Activated naive CD8-positive, alpha-beta T cell treated with anti-CD3 and anti-CD28 coated beads, Interleukin-2, amount 50 U/mL, for 24 hours (primary cell): ENCODE data around the gene NOTCH4.

ENCODE experiments used
- ATAC-seq: fragments of 150-1000 bp; cut with Tn5 transposase; one replicate; pipeline ENCODE4 v1.10.0; 2021
- DNase-seq: peaks from one replicate; pipeline ENCODE4 v3.0.0; 2021
- H3K27ac Mint-ChIP-seq: one replicate; pipeline ENCODE4 v1.8.0; 2021; ENCODE audit warnings: mild to moderate bottlenecking, mixed read lengths
- H3K27me3 Mint-ChIP-seq: one replicate; pipeline ENCODE4 v1.8.0; 2021; ENCODE audit warnings: mixed read lengths
- H3K36me3 Mint-ChIP-seq: one replicate; pipeline ENCODE4 v1.8.0; 2021; ENCODE audit warnings: low read depth, mixed read lengths
- H3K4me1 Mint-ChIP-seq: one replicate; pipeline ENCODE4 v1.8.0; 2021; ENCODE audit warnings: mixed read lengths
- H3K4me3 Mint-ChIP-seq: one replicate; pipeline ENCODE4 v1.8.0; 2021; ENCODE audit warnings: mild to moderate bottlenecking, moderate library complexity, mixed read lengths
- H3K9me3 Mint-ChIP-seq: one replicate; pipeline ENCODE4 v1.8.0; 2021; ENCODE audit warnings: mixed read lengths

NOTCH4 gene

DNA sequence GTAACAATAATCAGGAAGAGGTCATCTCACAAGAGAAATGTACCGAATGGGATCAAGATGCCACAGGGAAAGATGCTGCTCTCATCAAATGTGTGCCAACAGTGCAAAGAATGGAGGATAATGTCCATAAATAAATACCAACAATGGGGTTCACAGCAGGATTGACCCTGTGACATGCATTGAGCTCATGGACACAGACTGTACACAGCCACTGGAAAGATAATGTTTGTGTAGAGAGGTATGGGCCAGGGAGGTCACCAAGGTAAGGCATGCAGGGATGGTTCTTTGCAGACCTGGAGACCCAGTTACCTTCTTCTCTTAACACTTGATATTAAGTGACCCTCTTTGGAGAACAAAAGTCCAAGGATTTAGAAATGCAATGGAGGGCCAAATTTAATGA is 49.5 kb downstream of the NOTCH4 start:
- Mint-ChIP-seq H3K9me3 (no peaks in the 10 kb centered on the region), H3K36me3 (peaks cover 18% of the 10 kb centered on the region), H3K4me3 (peak overlapping the region; percentile 96), H3K4me1 (peaks cover 61% of the 10 kb centered on the region), H3K27ac (peak overlapping the region; percentile 3), H3K27me3 (no peaks in the 10 kb centered on the region)
- DNase-seq (no peak), ATAC-seq (no peak)

DNA sequence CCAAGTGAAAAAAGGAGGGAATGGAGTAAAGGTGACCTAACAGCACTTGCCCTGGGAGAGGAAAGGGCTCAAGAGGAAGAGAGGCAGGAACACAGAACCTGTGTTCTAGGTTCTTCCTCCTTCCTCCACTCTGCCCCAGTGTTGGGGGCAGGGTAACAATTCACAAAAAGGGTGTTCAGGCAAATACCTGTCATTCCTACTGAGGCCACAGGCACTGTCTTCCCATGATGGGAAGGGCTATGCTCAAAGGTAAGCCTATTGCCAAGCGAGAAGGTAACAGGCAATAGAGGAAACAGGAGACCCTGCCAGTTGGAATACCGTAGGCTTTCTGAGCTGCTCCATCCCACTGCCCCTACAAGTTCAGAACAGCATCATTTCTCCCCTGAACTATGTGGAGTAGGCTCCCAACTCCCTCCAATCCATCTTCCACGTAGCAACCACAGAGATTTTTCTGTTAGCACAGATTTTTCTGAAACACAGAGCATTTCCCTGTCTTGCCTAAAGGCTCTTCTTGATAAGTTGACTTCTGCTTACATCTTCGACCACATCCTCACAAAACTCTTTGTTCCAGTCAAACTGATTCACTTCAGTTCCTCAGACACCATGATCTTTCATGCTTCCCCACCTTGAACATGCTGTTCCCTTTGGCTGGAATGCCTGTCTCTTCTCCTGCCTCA is 50.7 kb downstream of the NOTCH4 start:
- H3K9me3 Mint-ChIP-seq = no peaks in the 10 kb centered on the region
- ATAC-seq (no peak), DNase-seq (no peak)
- H3K4me3 Mint-ChIP-seq = no peak overlapping the region
- peak overlapping the region; percentile 3 for H3K27ac Mint-ChIP-seq
- no peaks in the 10 kb centered on the region for H3K27me3 Mint-ChIP-seq
- H3K4me1 Mint-ChIP-seq = peaks cover 50% of the 10 kb centered on the region
- peaks cover 15% of the 10 kb centered on the region for H3K36me3 Mint-ChIP-seq

DNA sequence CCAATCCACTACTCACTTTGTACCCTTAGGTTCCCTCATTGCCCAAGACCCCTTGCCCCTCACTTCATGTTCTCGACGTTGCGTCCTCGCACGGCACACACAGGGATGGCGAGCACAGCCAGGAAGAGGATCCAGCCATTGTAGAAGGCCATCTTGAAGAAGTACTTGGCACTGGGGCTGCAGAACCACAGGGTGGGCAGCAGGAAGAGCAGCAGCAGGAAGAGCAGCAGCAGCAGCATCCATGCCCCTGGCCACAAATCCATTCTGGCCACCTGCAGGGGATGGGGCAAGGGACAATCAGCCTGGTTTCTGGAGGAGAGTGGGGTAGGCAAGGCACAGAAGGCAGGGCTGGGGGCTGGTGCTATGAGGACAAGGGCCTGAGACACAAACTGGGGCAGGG is 52.6 kb downstream of the NOTCH4 start:
- Mint-ChIP-seq H3K36me3 (peaks cover 15% of the 10 kb centered on the region), H3K4me1 (peaks cover 31% of the 10 kb centered on the region), H3K9me3 (no peaks in the 10 kb centered on the region), H3K27ac (no peak overlapping the region), H3K4me3 (no peak overlapping the region), H3K27me3 (no peaks in the 10 kb centered on the region)
- ATAC-seq (no peak), DNase-seq (no peak)

DNA sequence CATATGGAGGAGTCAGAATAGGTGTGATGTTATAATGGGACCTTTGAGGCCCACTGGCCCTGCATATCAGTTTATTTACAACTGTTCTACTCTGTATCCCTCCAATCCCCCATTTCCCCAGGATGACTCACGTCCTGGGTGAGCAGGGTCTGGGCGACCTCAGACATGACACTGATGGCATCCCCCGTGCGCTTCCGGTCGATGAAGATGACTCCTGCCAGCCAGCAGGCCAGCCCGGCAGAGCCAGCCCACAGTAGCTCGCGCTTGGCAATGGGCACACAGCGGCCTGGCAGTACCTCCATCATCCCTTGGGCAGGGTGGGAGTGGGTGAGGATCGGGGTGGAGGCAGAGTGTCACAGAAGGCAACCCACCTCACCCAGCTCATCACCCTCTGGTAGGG is 53.6 kb downstream of the NOTCH4 start:
- DNase-seq (no peak), ATAC-seq (no peak)
- Mint-ChIP-seq H3K27me3 (no peaks in the 10 kb centered on the region), H3K4me1 (peaks cover 28% of the 10 kb centered on the region), H3K9me3 (no peaks in the 10 kb centered on the region), H3K36me3 (peaks cover 15% of the 10 kb centered on the region), H3K4me3 (no peak overlapping the region), H3K27ac (peak overlapping the region; percentile 20)

DNA sequence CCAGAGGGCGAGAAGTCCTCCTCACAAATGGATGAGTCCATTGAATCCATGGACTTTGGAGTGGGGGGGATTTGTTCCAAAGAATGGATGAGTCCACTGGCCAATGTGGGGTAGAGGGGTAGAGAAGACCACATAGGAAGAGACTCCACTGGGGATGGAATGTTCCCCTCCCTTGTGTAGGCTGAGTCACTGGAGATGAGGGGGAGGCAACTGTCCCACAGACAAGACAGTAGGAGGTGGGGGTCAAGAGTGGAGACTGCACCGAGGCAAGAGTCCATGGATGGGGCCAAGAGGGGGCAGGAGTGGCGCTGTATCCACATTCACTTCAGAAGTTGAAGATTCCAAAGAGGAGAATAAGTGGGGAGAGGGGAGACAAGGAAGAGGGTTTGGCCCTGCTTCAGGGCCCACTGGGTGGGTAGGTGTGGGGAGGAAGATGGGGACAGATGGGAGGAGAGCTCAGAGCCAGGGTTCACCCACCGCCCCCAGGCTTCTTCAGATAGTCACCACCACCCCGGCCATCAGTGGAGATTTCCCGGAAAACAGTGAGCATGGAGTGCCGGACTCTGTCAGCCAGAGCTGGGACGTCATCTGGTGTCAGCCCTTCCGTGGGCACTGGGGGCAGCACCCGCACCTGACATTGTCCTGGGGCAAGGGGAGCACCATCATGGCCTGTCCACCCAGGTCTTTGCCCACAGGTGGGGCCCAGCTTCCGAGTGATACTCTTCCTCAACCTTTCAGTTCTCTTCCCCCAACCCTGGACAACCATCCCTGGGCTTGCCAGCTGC is 54.9 kb downstream of the NOTCH4 start:
- Mint-ChIP-seq H3K4me1 (peaks cover 15% of the 10 kb centered on the region), H3K36me3 (peaks cover 18% of the 10 kb centered on the region), H3K4me3 (no peak overlapping the region), H3K27me3 (no peaks in the 10 kb centered on the region), H3K27ac (no peak overlapping the region), H3K9me3 (no peaks in the 10 kb centered on the region)
- ATAC-seq = no peak
- no peak for DNase-seq

DNA sequence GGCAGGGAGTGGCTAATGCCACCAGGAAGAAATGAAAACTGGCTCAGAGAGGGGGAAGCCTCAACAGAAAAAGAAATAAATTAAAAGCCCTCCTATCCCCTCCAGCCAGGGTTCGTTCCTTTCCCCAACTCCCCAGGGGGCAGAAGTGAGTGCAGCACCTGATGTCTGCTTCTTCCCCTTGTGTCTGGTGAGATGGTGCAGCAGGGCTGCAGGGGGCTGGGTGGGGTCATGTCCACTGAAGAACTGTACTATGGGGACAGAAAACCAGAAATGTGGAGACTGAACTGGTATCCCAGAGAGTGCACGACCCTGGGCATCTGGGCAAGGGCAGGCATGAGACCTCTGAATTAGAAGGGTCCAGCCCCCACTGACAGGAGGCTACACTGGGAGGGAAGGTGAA is 55.5 kb downstream of the NOTCH4 start:
- Mint-ChIP-seq H3K9me3 (no peaks in the 10 kb centered on the region), H3K27ac (no peak overlapping the region), H3K4me3 (no peak overlapping the region), H3K4me1 (peaks cover 8% of the 10 kb centered on the region), H3K36me3 (peaks cover 18% of the 10 kb centered on the region), H3K27me3 (no peaks in the 10 kb centered on the region)
- no peak for DNase-seq
- ATAC-seq = no peak

DNA sequence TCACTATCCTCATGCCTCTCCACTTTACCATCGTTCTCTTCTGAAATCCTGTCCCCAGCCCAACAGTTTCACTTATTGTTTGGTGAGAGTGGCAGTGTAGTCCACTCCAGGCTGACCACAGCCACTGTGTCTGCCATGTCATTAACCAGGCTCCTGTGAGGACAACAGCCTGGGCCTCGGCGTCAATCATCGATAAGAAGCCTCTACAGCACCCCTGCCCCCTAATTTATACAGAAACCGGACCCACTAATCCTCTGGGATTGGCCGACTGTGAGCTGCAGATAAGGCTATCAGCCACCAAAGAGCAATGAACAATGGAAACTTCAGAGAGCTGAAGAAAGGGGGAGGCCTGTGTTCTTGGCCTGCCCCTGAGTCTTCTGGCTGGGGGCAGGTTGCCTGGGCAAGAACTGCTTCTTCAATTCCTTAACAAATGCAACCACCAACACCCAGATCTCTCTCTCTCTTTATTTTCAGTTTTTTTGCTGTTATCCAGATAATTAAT is 56.1 kb downstream of the NOTCH4 start:
- DNase-seq (no peak), ATAC-seq (no peak)
- Mint-ChIP-seq H3K4me1 (peaks cover 3% of the 10 kb centered on the region), H3K4me3 (no peak overlapping the region), H3K27me3 (no peaks in the 10 kb centered on the region), H3K36me3 (peaks cover 20% of the 10 kb centered on the region), H3K27ac (no peak overlapping the region), H3K9me3 (no peaks in the 10 kb centered on the region)

DNA sequence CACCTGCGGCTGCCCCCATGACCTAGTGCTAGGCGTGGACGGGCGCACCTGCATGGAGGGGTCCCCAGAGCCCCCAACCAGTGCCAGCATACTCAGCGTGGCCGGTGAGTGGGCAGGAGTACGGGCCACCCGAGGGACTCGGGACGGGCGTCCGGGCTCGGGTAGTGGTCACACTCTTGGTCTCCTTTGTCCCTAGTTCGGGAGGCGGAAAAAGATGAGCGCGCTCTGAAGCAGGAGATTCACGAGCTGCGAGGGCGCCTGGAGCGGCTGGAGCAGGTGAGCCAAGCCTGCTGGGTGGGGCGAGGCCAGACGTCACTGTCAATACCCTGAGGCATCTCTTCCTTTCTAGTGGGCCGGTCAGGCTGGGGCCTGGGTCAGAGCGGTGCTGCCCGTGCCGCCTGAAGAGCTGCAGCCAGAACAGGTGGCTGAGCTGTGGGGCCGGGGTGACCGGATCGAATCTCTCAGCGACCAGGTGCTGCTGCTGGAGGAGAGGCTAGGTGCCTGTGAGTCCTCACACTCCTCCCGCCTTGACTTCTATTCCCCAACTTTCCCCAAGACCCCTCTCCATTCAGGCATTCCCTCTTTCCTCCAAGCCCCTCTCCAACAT is 56.6 kb downstream of the NOTCH4 start:
- H3K36me3 Mint-ChIP-seq = peaks cover 24% of the 10 kb centered on the region
- no peak overlapping the region for H3K4me3 Mint-ChIP-seq
- H3K27me3 Mint-ChIP-seq = no peaks in the 10 kb centered on the region

DNA sequence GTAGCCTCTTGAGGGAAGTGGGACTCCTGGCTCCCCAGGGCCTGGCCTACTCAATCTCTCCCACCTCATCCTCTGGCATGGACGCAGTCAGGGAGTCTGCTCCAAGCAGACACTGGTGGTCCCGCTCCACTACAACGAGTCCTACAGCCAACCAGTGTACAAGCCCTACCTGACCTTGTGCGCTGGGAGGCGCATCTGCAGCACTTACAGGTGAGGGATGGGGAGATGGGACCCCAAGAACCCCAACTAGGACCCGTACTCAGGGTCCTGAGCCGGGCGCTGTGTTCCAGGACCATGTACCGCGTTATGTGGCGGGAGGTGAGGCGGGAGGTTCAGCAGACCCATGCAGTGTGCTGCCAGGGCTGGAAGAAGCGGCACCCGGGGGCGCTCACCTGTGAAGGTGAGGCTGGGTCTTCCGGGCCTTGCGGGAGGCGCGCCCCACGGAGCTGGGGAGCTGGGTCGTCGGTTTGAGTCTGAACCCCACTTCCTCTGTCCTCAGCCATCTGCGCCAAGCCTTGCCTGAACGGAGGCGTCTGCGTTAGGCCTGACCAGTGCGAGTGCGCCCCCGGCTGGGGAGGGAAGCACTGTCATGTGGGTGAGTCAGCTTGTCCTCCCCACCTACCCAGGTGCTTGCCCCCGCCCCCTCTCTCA is 57.3 kb downstream of the NOTCH4 start:
- Mint-ChIP-seq H3K27me3 (no peaks in the 10 kb centered on the region), H3K9me3 (no peaks in the 10 kb centered on the region), H3K36me3 (peaks cover 24% of the 10 kb centered on the region), H3K4me3 (no peak overlapping the region), H3K4me1 (no peaks in the 10 kb centered on the region), H3K27ac (no peak overlapping the region)
- ATAC-seq (peak; percentile 16), DNase-seq (no peak)

More for the DNA sequence above, 56.6 kb downstream of the NOTCH4 start:
- DNase-seq = no peak
- Mint-ChIP-seq H3K9me3 (no peaks in the 10 kb centered on the region), H3K27ac (no peak overlapping the region), H3K4me1 (no peaks in the 10 kb centered on the region)
- ATAC-seq = no peak

DNA sequence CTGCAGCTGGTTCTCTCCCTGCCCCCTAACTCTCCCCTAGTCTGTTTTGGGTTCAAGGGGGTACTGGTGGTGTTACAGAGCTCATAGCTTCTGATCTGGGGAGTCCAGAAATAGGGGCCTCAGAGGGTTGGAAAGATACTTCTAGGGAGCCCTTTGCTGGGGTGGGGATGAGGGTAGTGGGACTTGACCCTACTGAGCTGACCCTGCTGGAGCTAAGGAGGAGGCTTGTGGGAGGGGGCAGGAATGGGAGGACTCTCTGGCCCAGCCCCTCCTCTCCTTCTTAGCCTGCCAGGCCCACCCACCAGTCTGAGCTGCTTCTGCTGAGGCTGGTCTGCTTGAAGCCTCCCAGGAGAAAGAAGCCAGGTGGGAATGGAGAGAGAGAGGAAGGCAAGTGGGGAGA is 59.6 kb downstream of the NOTCH4 start, which contains the start of gene EGFL8:
Gene EGFL8 (plus strand): TSS at position 301 of the 400 bp plus-strand sequence. CDS start 1,571 bp downstream, outside the sequence.
- Mint-ChIP-seq H3K9me3 (no peaks in the 10 kb centered on the region), H3K27me3 (no peaks in the 10 kb centered on the region), H3K27ac (no peak within 1 kb of the TSS), H3K4me1 (no peaks in the 10 kb centered on the region), H3K36me3 (peaks cover 17% of the 10 kb centered on the region), H3K4me3 (no peak within 1 kb of the TSS)
- DNase-seq (no peak), ATAC-seq (no peak)

DNA sequence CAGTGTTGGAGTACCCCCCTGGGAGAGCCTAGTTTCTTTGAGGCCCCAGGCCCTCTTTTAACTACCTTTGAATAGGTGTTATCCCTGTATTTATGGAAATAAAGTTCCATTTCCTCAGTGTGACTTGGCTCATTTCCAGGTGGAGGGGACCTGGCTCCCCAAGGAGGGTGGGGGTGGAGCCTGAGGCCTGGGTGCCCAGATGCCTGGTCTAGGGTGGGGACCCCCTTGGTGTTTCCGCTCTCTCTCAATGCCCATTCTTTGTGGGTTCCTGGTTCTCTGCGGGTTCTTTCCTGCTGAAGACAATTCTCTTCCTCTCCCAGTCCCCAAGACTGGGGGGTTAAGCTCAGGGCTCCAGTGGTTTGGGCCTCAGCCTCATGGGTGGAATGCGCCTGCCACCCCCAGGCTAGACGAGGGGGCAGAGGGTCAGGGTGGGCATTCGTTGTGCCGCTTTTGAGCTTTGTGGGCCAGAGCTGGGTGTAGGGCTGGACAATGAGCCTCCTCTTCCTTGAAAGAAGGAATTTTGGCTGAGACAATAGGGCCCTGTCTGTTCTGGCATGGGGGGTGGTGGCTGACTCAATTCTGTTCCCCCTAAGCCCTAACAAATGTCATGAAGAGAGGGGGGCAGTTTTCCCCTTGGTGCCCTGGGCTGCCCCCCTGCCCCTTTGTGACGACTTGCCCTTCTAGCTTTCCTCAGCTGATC is 60.2 kb downstream of the NOTCH4 start:
- DNase-seq (no peak), ATAC-seq (no peak)
- H3K36me3 Mint-ChIP-seq = peaks cover 17% of the 10 kb centered on the region
- no peaks in the 10 kb centered on the region for H3K9me3 Mint-ChIP-seq
- no peak overlapping the region for H3K4me3 Mint-ChIP-seq
- H3K27me3 Mint-ChIP-seq = no peaks in the 10 kb centered on the region
- H3K4me1 Mint-ChIP-seq = no peaks in the 10 kb centered on the region
- H3K27ac Mint-ChIP-seq = no peak overlapping the region

DNA sequence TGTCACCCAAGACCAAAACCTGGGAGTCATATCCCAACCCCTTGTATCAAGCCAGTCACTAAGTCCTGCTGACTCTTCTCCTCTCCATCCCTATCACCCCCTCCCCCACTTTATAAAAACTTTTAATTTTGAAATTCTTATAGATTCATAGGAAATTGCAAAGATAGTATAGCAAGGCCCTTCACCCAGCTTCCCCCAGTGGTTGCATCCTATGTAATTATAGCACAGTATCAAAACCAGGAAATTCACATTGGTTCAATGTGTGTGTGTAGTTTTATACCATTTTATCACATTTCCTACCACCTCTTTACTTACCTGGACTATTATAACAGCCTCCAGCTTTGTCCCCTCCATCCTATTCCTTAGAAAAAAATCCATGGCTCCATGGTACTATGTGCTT is 65.8 kb downstream of the NOTCH4 start:
- no peak overlapping the region for H3K4me3 Mint-ChIP-seq
- H3K4me1 Mint-ChIP-seq = peaks cover 23% of the 10 kb centered on the region
- no peak overlapping the region for H3K27ac Mint-ChIP-seq
- no peak for ATAC-seq
- no peaks in the 10 kb centered on the region for H3K27me3 Mint-ChIP-seq
- no peak for DNase-seq
- H3K9me3 Mint-ChIP-seq = no peaks in the 10 kb centered on the region
- H3K36me3 Mint-ChIP-seq = peaks cover 20% of the 10 kb centered on the region

DNA sequence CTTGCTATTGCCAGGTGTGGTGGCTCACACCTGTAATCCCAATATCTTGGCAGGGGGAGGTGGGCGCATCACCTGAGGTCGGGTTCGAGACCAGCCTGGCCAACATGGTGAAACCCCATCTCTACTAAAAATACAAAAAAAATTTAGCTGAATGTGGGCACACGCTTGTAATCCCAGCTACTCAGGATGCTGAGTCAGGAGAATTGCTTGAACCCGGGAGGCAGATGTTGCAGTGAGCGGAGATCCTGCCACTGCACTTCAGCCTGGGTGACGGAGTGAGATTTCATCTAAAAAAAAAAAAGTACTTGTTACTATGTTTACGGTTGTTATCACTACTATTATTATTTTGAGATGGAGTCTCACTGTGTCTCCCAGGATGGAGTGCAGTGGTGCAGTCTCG is 67.0 kb downstream of the NOTCH4 start:
- no peak for DNase-seq
- Mint-ChIP-seq H3K27ac (no peak overlapping the region), H3K4me3 (no peak overlapping the region), H3K4me1 (peaks cover 34% of the 10 kb centered on the region), H3K36me3 (peaks cover 16% of the 10 kb centered on the region), H3K9me3 (no peaks in the 10 kb centered on the region), H3K27me3 (no peaks in the 10 kb centered on the region)
- no peak for ATAC-seq
